GM12878 (cell line): Measurements from ENCODE around the gene GMCL1. TPM values are rescaled to one million over a fixed set of nuclear protein-coding genes. Genes with fewer than 3 reads are reported as not detected.

Experiments
- ATAC-seq: fragments of 200-7000 bp; cut with Tn5 transposase; 3 replicates; pipeline ENCODE4 v1.9.1; 2020; ENCODE audit warnings: mild to moderate bottlenecking, moderate library complexity
- BruUV-seq: library from RNA; stranded (reverse); fragments of 400-500 nt; replicated peaks from 2 replicates; lab custom pipeline; 2021; lab: Mats Ljungman, UMichigan
- CTCF ChIA-PET: fragments of 300-600 bp; sonication (Branson Sonifier 250); formaldehyde crosslinking; extraction: SDS; loops from one replicate; lab custom pipeline; 2021; ENCODE audit warnings: inconsistent platforms; lab: Yijun Ruan, JAX
- POLR2A ChIA-PET: fragments of 350-600 bp; formaldehyde crosslinking; extraction: SDS; loops from one replicate; lab custom pipeline; 2021; ENCODE audit warnings: inconsistent platforms; lab: Charles Lee
- RAD21 ChIA-PET: fragments of 300-600 bp; sonication (Branson Sonifier 250); formaldehyde crosslinking; loops from one replicate; lab custom pipeline; 2023; ENCODE audit warnings: antibody characterized with exemption; ENCODE audit not compliant: unreplicated experiment; lab: Charles Lee
- SMC1A ChIA-PET: fragments of 300-600 bp; sonication (Branson Sonifier 250); formaldehyde crosslinking; loops from one replicate; lab custom pipeline; 2023; ENCODE audit not compliant: unreplicated experiment, uncharacterized antibody; lab: Charles Lee
- DNase-seq: peaks from one replicate; pipeline ENCODE4 v3.0.0-alpha.2; 2011; ENCODE audit warnings: low read depth, low spot score
- FAIRE-seq: peaks from 3 replicates; lab custom pipeline; 2011; peaks lifted over from hg19 to GRCh38; lab: Jason Lieb, UNC
- H2AFZ ChIP-seq: 2 replicates; pipeline ENCODE4 v1.6.0; 2011; ENCODE audit warnings: low read depth, low read length, control low read depth; ENCODE audit not compliant: control insufficient read depth
- H3K27ac ChIP-seq: 2 replicates; pipeline ENCODE4 v1.5.1; 2011; ENCODE audit warnings: control low read depth; ENCODE audit not compliant: control insufficient read depth, insufficient read depth
- H3K27me3 ChIP-seq, 2 experiments: replicated peaks in 1 of 2; 2 replicates each; pipeline versions ENCODE4 v1.6.0 to v1.6.1; 2011; ENCODE audit warnings: low read length in 1 of 2; ENCODE audit not compliant: control insufficient read depth in 2 of 2, insufficient read depth in 2 of 2
- H3K36me3 ChIP-seq, 2 experiments: 2 replicates each; pipeline ENCODE4 v1.5.1; 2011; ENCODE audit warnings: low read length in 1 of 2; ENCODE audit not compliant: control insufficient read depth in 2 of 2, insufficient read depth in 2 of 2
- H3K4me1 ChIP-seq: 2 replicates; pipeline ENCODE4 v1.6.1; 2011; ENCODE audit warnings: mild to moderate bottlenecking, low read length, moderate library complexity, mixed read lengths; ENCODE audit not compliant: control insufficient read depth, insufficient read depth
- H3K4me2 ChIP-seq: 2 replicates; pipeline ENCODE4 v1.6.0; 2011; ENCODE audit warnings: control low read depth; ENCODE audit not compliant: control insufficient read depth, insufficient read depth
- H3K4me3 ChIP-seq: fragments of 200-600 bp; sonication (generic); 2 replicates; pipeline ENCODE4 v1.5.1; 2016
- H3K79me2 ChIP-seq: 2 replicates; pipeline ENCODE4 v1.6.0; 2011; ENCODE audit warnings: low read length; ENCODE audit not compliant: control insufficient read depth, insufficient read depth
- H3K9ac ChIP-seq: 2 replicates; pipeline ENCODE4 v1.8.0; 2011; ENCODE audit warnings: low read length, control low read depth, mixed read lengths; ENCODE audit not compliant: control insufficient read depth, insufficient read depth
- H3K9me3 ChIP-seq: replicated peaks from 3 replicates; pipeline ENCODE4 v1.5.1; 2011; ENCODE audit warnings: mild to moderate bottlenecking, low read length; ENCODE audit not compliant: control insufficient read depth, insufficient read depth
- H4K20me1 ChIP-seq: 2 replicates; pipeline ENCODE4 v1.6.0; 2011; ENCODE audit not compliant: control insufficient read depth, insufficient read depth
- IRF4 ChIP-seq: IDR thresholded peaks from 2 replicates; pipeline ENCODE4 v1.6.1; 2011; ENCODE audit warnings: low read depth, low read length
- KLF5 ChIP-seq: fragments of 450-650 bp; IDR thresholded peaks from 2 replicates; pipeline ENCODE4 v1.6.1; 2014; ENCODE audit warnings: mild to moderate bottlenecking; ENCODE audit not compliant: partially characterized antibody
- PAX8 ChIP-seq: fragments of 450-650 bp; IDR thresholded peaks from 2 replicates; pipeline ENCODE4 v1.6.1; 2017; ENCODE audit warnings: mild to moderate bottlenecking, moderate library complexity
- RFX5 ChIP-seq: IDR thresholded peaks from 2 replicates; pipeline ENCODE4 v1.6.1; 2011; ENCODE audit warnings: low read depth, low read length, improper control_type of control experiment
- WGBS: methylation state at CpG from one replicate; pipeline ENCODE4 v1.1.6; 2016; ENCODE audit warnings: low lambda C conversion rate; ENCODE audit not compliant: insufficient replicate concordance, insufficient coverage; ENCODE audit errors: missing lambda C conversion rate; 5-methylcytosine and 5-hydroxymethylcytosine counted together
- in situ Hi-C: fragments of 300-500 bp; cut with MboI; formaldehyde crosslinking; loops from 9 replicates; pipeline ENCODE4 v1.14.3; 2018; ENCODE audit warnings: mixed read lengths
- intact Hi-C: fragments of 100-400 bp; cut with micrococcal nuclease; formaldehyde crosslinking; loops from one replicate; pipeline ENCODE4 v1.14.2; 2022; ENCODE audit not compliant: unreplicated experiment
- polyA plus RNA-seq, 11 experiments: library from polyadenylated mRNA; depleted of rRNA in 4 of 11; unstranded in 6 of 11; stranded (reverse) in 5 of 11; fragments of >200 nt; fragmentation: Nextera tagmentation in 4 of 11; fragmentation: Illumina TruSeq in 1 of 11; extraction: Ambion mirVana in 4 of 11; extraction: Trizol in 1 of 11; gene quantifications; 1 replicate in 1 of 11; 2 replicates in 10 of 11; pipeline versions ENCODE4 v1.2.1 to v1.2.3, GENCODE V29; 2011 to 2016; ENCODE audit warnings: inconsistent platforms in 2 of 11, missing spikeins in 2 of 11, low read depth in 1 of 11
- total RNA-seq, 4 experiments: library from RNA; depleted of rRNA in 3 of 4; stranded (reverse); fragments of >200 nt in 3 of 4; fragmentation: Illumina TruSeq in 1 of 4; extraction: Trizol in 1 of 4; gene quantifications; 2 replicates each; pipeline versions ENCODE4 v1.2.1 to v1.2.3, GENCODE V29; 2013 to 2021
- TF ChIP-seq, protein P1 (sequence below): fragments of 450-650 bp; IDR thresholded peaks from 2 replicates; pipeline ENCODE4 v1.6.1; 2017; ENCODE audit warnings: low read depth, mild to moderate bottlenecking, moderate library complexity

The GMCL1 gene
- total and polyA plus RNA-seq, 10 of the 15 experiments (the other 5 are each of a cell fraction or from before 2014, with no cell fraction given) = 3.7 to 21.4 (median 12.3) TPM

DNA sequence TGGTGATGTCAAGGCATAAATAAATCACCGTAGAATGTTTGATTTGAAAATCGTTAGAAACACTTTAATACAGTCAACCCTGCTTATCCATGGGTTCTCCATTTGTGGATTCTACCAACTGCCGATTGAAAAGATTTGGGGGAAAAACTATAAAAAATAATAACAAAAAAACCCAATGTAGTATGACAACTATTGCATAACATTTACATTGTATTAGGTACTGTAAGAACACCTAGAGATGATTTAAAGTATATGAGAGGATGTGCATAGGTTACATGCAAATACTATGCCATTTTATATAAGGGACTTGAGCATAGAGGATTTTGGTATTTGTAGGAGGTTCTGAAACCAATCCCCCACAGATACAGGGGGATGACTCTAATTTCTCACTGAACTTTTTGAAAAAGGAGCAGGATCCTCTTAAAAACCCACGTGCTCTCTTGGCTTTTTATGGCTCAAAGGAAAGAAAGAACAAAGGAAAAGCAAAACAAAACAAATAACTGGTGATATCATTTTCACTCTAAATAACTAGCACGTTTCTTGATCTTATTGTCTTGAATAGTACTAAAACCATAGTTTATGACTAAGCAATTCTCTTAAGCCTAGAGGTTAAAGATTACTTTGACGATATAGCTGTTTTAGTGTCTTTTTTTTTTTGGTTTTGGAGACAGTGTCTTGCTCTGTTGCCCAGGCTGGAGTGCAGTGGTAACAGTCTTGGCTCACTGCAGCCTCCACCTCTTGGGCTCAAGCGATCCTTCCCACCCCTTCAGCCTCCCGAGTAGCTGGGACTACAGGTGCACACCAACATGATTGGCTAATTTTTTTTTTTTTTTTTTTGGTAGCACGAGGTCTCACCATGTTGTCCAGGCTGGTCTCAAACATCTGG lies 17.0 kb downstream of the GMCL1 start:
- H3K9ac ChIP-seq = no peak overlapping the region
- ChIA-PET RAD21 (interaction anchor here (1.3 to 1.7 kb wide), 2 partner anchors 30 to 122 kb away, joined by 5 read pairs; no protein-coding TSS in a partner anchor), SMC1A (interaction anchor here (0.9 to 4.4 kb wide), 4 partner anchors 9 to 122 kb away, joined by 3 to 13 read pairs (median 3); no protein-coding TSS in a partner anchor), POLR2A (interaction anchor here (0.7 kb wide), 1 partner anchor 78 kb away, joined by 5 read pairs; no protein-coding TSS in a partner anchor), CTCF (interaction anchor here (1.4 to 2.1 kb wide), 2 partner anchors 29 to 122 kb away, joined by 5 to 7 read pairs; no protein-coding TSS in a partner anchor)
- BruUV-seq = no TSS peak
- no peak overlapping the region for H3K4me2 ChIP-seq
- FAIRE-seq = no peak
- in situ Hi-C loops = no loop called here
- no peak for ATAC-seq
- no peaks in the 10 kb centered on the region for H4K20me1 ChIP-seq
- DNase-seq = no peak
- H3K4me1 ChIP-seq = no peaks in the 10 kb centered on the region
- no peaks in the 10 kb centered on the region for H3K79me2 ChIP-seq
- no peak overlapping the region for H3K27ac ChIP-seq
- no peak overlapping the region for H3K4me3 ChIP-seq
- 81% methylated on average over 8 of the region's 9 CpGs for whole genome bisulfite sequencing
- H3K9me3 ChIP-seq = no peaks in the 10 kb centered on the region
- H2AFZ ChIP-seq = no peak overlapping the region
- no peaks in the 10 kb centered on the region for H3K27me3 ChIP-seq
- peaks cover 2 to 23% of the 10 kb centered on the region in 2 experiments for H3K36me3 ChIP-seq
- TF ChIP-seq, protein P1, sequence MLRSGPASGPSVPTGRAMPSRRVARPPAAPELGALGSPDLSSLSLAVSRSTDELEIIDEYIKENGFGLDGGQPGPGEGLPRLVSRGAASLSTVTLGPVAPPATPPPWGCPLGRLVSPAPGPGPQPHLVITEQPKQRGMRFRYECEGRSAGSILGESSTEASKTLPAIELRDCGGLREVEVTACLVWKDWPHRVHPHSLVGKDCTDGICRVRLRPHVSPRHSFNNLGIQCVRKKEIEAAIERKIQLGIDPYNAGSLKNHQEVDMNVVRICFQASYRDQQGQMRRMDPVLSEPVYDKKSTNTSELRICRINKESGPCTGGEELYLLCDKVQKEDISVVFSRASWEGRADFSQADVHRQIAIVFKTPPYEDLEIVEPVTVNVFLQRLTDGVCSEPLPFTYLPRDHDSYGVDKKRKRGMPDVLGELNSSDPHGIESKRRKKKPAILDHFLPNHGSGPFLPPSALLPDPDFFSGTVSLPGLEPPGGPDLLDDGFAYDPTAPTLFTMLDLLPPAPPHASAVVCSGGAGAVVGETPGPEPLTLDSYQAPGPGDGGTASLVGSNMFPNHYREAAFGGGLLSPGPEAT = no peak
- TF ChIP-seq IRF4 (no peak), RFX5 (no peak), KLF5 (no peak), PAX8 (no peak)
- TF ChIP-seq, all 136 proteins: peak for 0
- intact Hi-C loops = no loop called here
